PC-3 (cell line): Measurements from ENCODE around the gene RHCE.

ENCODE experiments used
- EZH2 ChIP-seq: fragments of 300-600 bp; sonication (generic); IDR thresholded peaks from one replicate; pipeline ENCODE4 v1.6.1; 2017; ENCODE audit warnings: antibody characterized with exemption, mild to moderate bottlenecking, low read length; ENCODE audit not compliant: unreplicated experiment
- EZH2phosphoT487 ChIP-seq: fragments of 300-600 bp; sonication (generic); IDR thresholded peaks from 2 replicates; pipeline ENCODE4 v1.6.1; 2018; ENCODE audit warnings: mild to moderate bottlenecking, antibody characterized with exemption, low read length, borderline replicate concordance
- TF ChIP-seq, protein P1 (sequence below): fragments of 300-600 bp; sonication (generic); conservative IDR thresholded peaks from 2 replicates; pipeline ENCODE4 v1.5.1; 2017; ENCODE audit warnings: antibody characterized with exemption, low read depth, mild to moderate bottlenecking, low read length

DNA sequence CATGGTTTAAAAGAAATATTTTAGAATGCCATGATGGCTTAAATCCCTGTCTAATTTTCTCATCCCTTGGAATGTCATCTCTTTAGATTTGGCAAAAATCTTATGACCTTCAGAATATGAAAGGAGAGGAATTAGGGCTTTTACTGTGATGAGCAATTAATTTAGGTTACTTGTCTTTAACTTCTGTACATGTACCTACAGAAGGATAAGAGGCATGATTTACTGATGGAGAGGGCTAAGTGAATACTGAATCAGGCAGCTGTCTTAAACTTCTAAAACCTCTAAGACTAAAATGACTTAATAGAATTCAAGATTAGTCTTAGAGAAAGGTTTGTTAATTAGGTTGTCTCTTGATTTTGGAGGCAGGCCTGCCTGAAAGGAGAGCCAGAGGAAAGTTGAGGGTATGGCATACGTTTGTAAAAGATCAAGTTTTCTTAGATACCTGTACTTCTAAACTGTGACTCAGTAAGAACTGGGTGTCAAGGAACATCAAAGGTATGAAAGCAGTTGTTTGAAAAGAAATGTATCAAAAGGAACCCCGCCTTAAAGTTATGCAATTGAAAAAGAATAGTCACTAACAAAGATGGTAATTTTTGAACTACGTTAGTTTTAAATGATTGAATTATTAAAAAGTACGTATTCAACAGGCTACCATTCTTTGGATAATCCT, 22.5 kb upstream of the RHCE start:
- TF ChIP-seq EZH2phosphoT487 (no peak), EZH2 (no peak)
- TF ChIP-seq, protein P1, sequence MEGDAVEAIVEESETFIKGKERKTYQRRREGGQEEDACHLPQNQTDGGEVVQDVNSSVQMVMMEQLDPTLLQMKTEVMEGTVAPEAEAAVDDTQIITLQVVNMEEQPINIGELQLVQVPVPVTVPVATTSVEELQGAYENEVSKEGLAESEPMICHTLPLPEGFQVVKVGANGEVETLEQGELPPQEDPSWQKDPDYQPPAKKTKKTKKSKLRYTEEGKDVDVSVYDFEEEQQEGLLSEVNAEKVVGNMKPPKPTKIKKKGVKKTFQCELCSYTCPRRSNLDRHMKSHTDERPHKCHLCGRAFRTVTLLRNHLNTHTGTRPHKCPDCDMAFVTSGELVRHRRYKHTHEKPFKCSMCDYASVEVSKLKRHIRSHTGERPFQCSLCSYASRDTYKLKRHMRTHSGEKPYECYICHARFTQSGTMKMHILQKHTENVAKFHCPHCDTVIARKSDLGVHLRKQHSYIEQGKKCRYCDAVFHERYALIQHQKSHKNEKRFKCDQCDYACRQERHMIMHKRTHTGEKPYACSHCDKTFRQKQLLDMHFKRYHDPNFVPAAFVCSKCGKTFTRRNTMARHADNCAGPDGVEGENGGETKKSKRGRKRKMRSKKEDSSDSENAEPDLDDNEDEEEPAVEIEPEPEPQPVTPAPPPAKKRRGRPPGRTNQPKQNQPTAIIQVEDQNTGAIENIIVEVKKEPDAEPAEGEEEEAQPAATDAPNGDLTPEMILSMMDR, result no peak
